ENCODE results near the gene NXN.
"Not testable (repeated sequence)": the region's sequence is repeated elsewhere in the genome, so short reads cannot be mapped to it uniquely, and the experiment has no call there.

The NXN gene

GRCh38 chr17:789160-789840 is 190.3 kb downstream of the NXN start:
- in situ Hi-C loops (cut with MboI; ENCODE audit: low sequenced_read_pairs) = no loop called here

DNA sequence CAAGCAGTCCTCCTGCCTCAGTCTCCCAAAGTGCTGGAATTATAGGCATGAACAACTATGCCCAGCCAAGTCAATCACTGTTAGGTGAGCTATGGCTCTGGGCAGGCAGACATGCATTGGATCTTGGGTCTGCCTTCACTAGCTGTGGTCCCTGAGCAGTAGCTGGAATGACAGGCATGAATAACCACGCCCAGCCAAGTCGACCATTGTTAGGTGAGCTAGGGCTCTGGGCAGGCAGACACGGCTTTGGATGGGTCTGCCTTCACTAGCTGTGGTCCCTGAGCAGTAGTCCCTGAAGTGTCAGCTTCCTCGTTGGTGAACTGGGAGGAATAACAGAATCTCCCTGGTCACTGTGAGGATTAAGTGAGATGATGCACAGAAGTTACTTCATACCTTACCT is 191.0 kb downstream of the NXN start:
- in situ Hi-C loops (cut with MboI; ENCODE audit: low sequenced_read_pairs) = no loop called here

DNA sequence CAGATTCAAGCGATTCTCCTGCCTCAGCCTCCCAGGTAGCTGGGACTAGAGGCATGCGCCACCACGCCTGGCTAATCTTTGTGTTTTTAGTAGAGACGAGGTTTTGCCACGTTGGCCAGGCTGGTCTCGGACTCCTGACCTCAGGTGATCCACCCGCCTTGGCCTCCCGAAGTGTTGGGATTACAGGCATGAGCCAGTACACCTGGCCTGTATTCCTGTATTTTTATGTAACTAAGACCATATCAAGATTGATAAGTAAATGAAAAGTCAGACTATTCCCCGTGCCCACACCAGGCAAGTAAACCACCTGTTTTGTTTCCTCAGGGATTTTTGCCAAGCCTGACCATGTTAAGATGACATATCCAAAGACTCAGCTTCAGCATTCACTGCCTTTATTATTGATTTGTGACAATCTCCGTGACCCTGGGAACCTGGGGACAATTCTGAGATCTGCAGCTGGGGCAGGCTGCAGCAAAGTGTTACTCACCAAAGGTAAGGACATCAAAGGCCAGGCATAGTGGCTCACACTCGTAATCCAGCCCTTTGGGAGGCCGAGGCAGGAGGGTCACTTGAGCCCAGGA is 191.8 kb downstream of the NXN start:
- in situ Hi-C loops (cut with MboI; ENCODE audit: low sequenced_read_pairs) = no loop called here

GRCh38 chr17:785901-786300 is 193.7 kb downstream of the NXN start:
- in situ Hi-C loops (cut with MboI; ENCODE audit: low sequenced_read_pairs) = not testable (repeated sequence)

DNA sequence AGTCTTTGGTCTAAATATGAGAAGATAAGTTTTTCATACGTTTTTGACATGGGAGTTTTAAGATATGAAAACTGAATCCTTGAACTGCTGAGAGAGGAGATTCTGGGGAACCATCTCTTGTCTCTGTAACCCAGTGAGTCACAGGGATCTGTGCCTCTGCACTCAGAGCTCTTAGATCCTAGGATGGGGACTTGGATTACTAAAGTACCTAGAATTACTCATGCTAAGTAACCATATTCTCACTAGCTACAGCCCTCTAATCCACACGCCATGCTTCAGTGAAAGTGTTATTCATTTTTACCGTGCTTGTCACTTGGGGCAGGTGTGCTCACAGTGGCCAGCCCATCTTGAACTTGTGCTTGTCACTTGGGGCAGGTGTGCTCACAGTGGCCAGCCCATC is 195.4 kb downstream of the NXN start:
- in situ Hi-C loops (cut with MboI; ENCODE audit: low sequenced_read_pairs) = no loop called here

GRCh38 chr17:781805-782731 is 197.5 kb downstream of the NXN start, which contains the start of the genes GLOD4 and MRM3:
Gene GLOD4, minus strand, starts transcription at chr17:782280. Its CDS starts 25 bp downstream, at chr17:782255.
Gene MRM3, plus strand, starts transcription at chr17:782353. Its CDS starts 26 bp downstream, at chr17:782379.
- in situ Hi-C loops (cut with MboI; ENCODE audit: low sequenced_read_pairs) = no loop called here

- in situ Hi-C loops (cut with MboI; ENCODE audit: low sequenced_read_pairs) = no loop called here
Observed at GRCh38 chr17:778096-778495, 201.5 kb downstream of the NXN start.

- in situ Hi-C loops (cut with MboI; ENCODE audit: low sequenced_read_pairs) = no loop called here
Observed at GRCh38 chr17:774313-774584, 205.3 kb downstream of the NXN start.

DNA sequence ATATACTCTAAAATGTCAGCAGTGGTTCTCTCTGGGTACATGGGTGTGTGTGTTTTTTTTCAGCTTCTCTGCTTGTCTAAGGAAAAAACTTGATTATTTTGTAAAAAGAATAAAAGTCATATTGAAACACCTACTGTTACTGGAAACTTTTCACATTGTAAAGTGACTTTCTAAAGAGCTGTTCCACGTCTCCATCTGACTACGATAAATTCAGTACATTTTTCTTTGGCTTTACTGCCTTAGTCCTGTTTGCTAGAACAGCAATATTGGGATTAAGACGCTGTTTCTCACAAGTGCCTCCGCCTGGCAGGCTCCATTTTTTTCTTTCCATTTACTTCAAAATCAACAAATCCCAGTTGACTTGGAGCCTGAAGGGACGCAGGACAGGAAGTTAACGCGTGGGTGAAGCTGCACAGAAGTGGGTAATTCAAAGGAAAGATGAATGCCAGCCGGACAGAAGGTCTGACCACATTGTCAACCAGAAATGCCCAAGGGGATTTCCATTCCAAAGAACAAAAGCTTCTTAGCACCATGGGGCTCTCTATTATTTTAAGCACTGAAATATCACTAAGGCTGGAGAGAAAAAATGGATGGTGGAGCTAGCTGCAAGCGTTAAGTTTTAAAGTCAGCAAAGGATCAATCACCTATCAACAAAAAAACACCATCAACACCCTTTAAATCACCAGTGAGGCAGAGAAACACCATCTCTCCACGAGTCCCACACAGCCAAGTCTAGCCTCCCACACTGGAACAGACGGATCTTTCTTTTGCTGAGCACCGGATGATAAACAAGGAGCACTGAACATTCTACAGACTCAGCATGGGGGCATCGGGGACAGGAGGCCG is 205.9 kb downstream of the NXN start:
- in situ Hi-C loops (cut with MboI; ENCODE audit: low sequenced_read_pairs) = no loop called here

GRCh38 chr17:773016-773415 is 206.6 kb downstream of the NXN start:
- in situ Hi-C loops (cut with MboI; ENCODE audit: low sequenced_read_pairs) = no loop called here

GRCh38 chr17:767076-767475 is 212.5 kb downstream of the NXN start:
- in situ Hi-C loops (cut with MboI; ENCODE audit: low sequenced_read_pairs) = no loop called here

DNA sequence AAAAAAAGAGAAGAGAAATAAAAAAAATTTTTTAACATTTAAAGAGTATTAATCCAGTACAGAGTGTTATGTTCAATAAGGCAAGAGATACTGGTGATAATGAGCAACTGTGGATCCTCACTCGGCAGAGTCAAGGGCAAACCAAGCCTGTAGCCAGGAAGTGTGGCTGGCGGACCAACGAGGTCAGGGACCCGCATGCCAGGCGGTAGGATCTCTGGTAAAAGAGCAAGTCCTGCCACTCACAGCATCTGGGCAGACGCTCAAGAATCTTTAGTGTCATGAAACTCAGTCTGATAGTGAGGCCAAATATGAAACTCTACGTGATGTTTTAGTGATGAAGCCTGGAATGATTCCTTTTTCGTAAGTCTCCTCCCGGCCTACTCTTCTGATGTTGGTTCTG is 219.2 kb downstream of the NXN start:
- in situ Hi-C loops (cut with MboI; ENCODE audit: low sequenced_read_pairs) = no loop called here

- in situ Hi-C loops (cut with MboI; ENCODE audit: low sequenced_read_pairs) = no loop called here
Observed at GRCh38 chr17:759964-760363, 219.6 kb downstream of the NXN start.

DNA sequence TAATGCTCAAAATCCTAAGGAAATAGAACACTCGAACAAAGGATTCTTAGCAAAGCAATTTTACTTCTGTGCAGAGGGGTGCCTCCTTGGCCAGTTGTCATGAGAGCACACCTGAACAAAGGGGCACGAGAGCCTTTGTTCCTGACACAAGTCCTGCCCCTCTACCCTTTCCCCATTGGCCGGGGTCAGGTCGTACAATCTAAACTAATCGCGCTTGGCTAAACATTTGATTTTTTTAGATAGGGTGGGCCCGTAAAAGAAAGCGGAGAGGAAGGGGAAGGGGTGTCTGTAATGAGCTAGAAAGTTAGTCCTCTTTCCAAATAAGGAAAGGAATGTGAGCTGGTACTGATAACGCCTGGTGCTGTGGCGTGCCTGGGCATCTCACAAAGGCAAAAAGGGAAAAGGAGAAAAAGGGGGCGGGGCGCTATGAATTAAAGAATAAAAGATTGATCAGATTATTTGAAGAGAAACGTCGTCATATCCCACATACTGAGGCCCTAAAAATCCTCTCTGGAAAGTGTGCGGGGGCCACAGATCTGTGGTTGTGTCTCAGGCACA is 223.5 kb downstream of the NXN start:
- in situ Hi-C loops (cut with MboI; ENCODE audit: low sequenced_read_pairs) = not testable (repeated sequence)

GRCh38 chr17:755319-755961 is 224.1 kb downstream of the NXN start:
- in situ Hi-C loops (cut with MboI; ENCODE audit: low sequenced_read_pairs) = not testable (repeated sequence)

DNA sequence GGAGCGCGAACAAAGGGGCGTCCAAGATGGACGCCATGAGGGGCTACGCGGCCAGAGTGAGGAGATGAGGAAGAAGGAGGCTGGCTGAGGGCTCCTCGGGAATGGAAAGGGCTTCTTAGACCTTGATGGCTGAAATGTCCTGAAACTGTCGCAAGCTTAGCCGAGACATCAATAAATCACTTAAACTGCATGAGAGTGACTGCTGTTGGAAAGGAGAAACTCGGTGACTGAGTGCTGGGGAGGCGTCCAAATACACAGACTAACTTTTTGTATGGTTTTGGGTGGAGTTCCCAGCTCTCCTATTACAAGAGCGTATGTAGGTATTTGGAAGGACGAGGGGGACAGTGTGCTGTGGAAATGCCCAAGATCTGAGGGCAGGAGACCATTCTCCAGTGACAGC is 226.2 kb downstream of the NXN start:
- in situ Hi-C loops (cut with MboI; ENCODE audit: low sequenced_read_pairs) = no loop called here

GRCh38 chr17:752620-753219 is 226.9 kb downstream of the NXN start:
- in situ Hi-C loops (cut with MboI; ENCODE audit: low sequenced_read_pairs) = no loop called here

DNA sequence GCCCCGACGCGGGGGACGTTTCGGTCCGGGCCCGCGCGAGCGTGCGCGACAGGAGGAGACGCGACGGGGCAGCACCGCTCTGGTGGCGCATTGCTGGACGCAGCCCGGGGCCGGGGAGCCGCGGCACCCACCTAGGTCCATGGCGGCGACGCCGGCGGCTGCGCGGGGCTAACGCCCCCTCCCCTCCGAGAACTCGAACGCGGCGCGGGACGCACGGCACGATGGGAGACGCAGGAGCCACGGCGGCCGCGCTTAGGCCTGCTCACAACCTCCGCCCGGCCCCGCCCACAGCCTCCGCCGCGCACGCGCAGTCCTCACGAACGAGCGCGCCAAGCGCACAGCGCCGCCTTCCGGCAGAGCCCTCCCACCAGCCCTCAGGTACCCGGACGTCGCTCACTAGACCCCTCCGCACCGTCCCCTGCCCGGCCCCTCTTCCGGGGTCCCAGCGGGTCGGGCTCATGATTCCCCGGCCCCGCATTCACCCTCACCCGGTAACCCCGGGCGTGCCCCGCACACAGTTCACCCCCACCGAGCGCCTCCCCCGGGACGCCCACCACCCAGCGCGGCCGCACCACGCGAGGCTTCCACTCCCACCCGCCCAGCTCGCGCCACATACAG is 227.5 kb downstream of the NXN start, which contains the start of gene GEMIN4:
Gene GEMIN4 (minus strand): TSS at position 263 of the 618 bp plus-strand sequence. CDS start 122 bp downstream, at position 141.
- in situ Hi-C loops (cut with MboI; ENCODE audit: low sequenced_read_pairs) = no loop called here
